MM.1S (cell line): ENCODE data around the gene ZNF891.

Experiments used
- CTCF ChIP-seq: fragments of 300-600 bp; sonication (generic); IDR thresholded peaks from 2 replicates; pipeline ENCODE4 v1.5.1; 2016; ENCODE audit warnings: antibody characterized with exemption, low read length, mixed read lengths
- EZH2 ChIP-seq: fragments of 300-600 bp; sonication (generic); optimal IDR thresholded peaks from 2 replicates; pipeline ENCODE3; 2017; ENCODE audit warnings: low read depth, mild to moderate bottlenecking, antibody characterized with exemption, low read length, mixed read lengths

DNA sequence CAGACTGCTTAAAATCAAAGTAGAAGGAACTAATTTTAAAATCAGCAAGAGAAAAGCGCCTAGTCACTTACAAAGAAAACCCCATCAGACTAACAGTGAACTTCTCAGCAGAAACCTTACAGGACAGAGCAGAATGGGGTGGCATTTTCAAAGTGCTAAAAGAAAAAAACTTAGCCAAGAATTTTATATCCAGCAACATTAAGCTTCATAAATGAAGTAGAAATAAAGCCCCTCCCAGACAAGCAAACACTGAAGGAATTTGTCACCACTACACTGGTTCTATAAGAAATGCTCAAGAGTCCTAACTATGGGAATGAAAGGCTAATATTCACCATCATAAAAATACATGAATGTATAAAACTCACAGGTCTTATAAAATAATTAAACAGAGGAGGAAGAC lies 44.8 kb upstream of the ZNF891 start:
- TF ChIP-seq EZH2 (no peak), CTCF (no peak)
